H9 (cell line): ENCODE measurements around the gene FGR. TPM values are rescaled to one million over a fixed set of nuclear protein-coding genes. Genes with fewer than 3 reads are reported as not detected.

Experiments
- DNase-seq: peaks from one replicate; pipeline ENCODE4 v3.0.0-alpha.2; 2017
- H2AFZ ChIP-seq: one replicate; pipeline ENCODE4 v1.6.1; 2013; ENCODE audit warnings: mild to moderate bottlenecking, low read length, control low read depth, moderate library complexity
- H2AK5ac ChIP-seq: 2 replicates; pipeline ENCODE4 v1.6.1; 2013; ENCODE audit warnings: low read length, control low read depth, mixed read lengths; ENCODE audit not compliant: insufficient read length
- H2BK120ac ChIP-seq: one replicate; pipeline ENCODE4 v1.6.1; 2013; ENCODE audit warnings: low read depth, mild to moderate bottlenecking, low read length, control low read depth, inconsistent platforms; ENCODE audit not compliant: poor library complexity, severe bottlenecking
- H2BK12ac ChIP-seq: 2 replicates; pipeline ENCODE4 v1.6.1; 2013; ENCODE audit warnings: low read length, control low read depth, mixed read lengths, low read depth; ENCODE audit not compliant: insufficient read length
- H2BK15ac ChIP-seq: 2 replicates; pipeline ENCODE4 v1.6.1; 2013; ENCODE audit warnings: low read depth, low read length, control low read depth
- H2BK20ac ChIP-seq: one replicate; pipeline ENCODE4 v1.6.1; 2013; ENCODE audit warnings: low read depth, mild to moderate bottlenecking, low read length, control low read depth, inconsistent platforms; ENCODE audit not compliant: poor library complexity, severe bottlenecking
- H2BK5ac ChIP-seq: 2 replicates; pipeline ENCODE4 v1.6.1; 2013; ENCODE audit warnings: low read length, control low read depth, mixed read lengths; ENCODE audit not compliant: insufficient read length
- H3K14ac ChIP-seq: 2 replicates; pipeline ENCODE4 v1.6.1; 2013; ENCODE audit warnings: low read length, control low read depth; ENCODE audit not compliant: insufficient read depth
- H3K18ac ChIP-seq: 2 replicates; pipeline ENCODE4 v1.6.1; 2013; ENCODE audit warnings: low read depth, mild to moderate bottlenecking, mixed read lengths, low read length, control low read depth; ENCODE audit not compliant: insufficient read length
- H3K23ac ChIP-seq: 2 replicates; pipeline ENCODE4 v1.6.1; 2013; ENCODE audit warnings: low read length, control low read depth, mixed read lengths, low read depth; ENCODE audit not compliant: insufficient read length
- H3K23me2 ChIP-seq: 2 replicates; pipeline ENCODE4 v1.6.1; 2013; ENCODE audit warnings: low read depth, mild to moderate bottlenecking, mixed read lengths, low read length, control low read depth; ENCODE audit not compliant: insufficient read length, poor library complexity, severe bottlenecking
- H3K27ac ChIP-seq: 2 replicates; pipeline ENCODE4 v1.5.1; 2013; ENCODE audit warnings: low read length, control low read depth, mixed read lengths, low read depth; ENCODE audit not compliant: insufficient read length
- H3K27me3 ChIP-seq: 2 replicates; pipeline ENCODE4 v1.6.1; 2013; ENCODE audit warnings: low read length, control low read depth, inconsistent platforms; ENCODE audit not compliant: insufficient read depth
- H3K4ac ChIP-seq: 2 replicates; pipeline ENCODE4 v1.6.1; 2013; ENCODE audit warnings: low read depth, mild to moderate bottlenecking, control low read depth, inconsistent platforms, low read length, moderate library complexity
- H3K4me1 ChIP-seq: 2 replicates; pipeline ENCODE4 v1.6.1; 2013; ENCODE audit warnings: low read length, control low read depth, inconsistent platforms; ENCODE audit not compliant: insufficient read depth
- H3K4me2 ChIP-seq: 2 replicates; pipeline ENCODE4 v1.6.1; 2013; ENCODE audit warnings: low read length, control low read depth, mixed read lengths; ENCODE audit not compliant: insufficient read length, insufficient read depth
- H3K56ac ChIP-seq: 2 replicates; pipeline ENCODE4 v1.6.1; 2013; ENCODE audit warnings: low read depth, mild to moderate bottlenecking, mixed read lengths, low read length, control low read depth; ENCODE audit not compliant: insufficient read length
- H3K79me1 ChIP-seq: 2 replicates; pipeline ENCODE4 v1.6.1; 2013; ENCODE audit warnings: low read depth, mild to moderate bottlenecking, moderate library complexity, low read length, control low read depth, inconsistent platforms; ENCODE audit not compliant: insufficient read depth, poor library complexity, severe bottlenecking
- H3K79me2 ChIP-seq: 2 replicates; pipeline ENCODE4 v1.6.1; 2013; ENCODE audit warnings: low read length, control low read depth, inconsistent platforms; ENCODE audit not compliant: insufficient read depth
- H3K9ac ChIP-seq: 2 replicates; pipeline ENCODE4 v1.6.1; 2013; ENCODE audit warnings: low read length, control low read depth, mixed read lengths; ENCODE audit not compliant: insufficient read length; ENCODE audit errors: extremely low read depth
- H3K9me3 ChIP-seq: one replicate; pipeline ENCODE4 v1.6.1; 2013; ENCODE audit warnings: low read depth, low read length, inconsistent platforms; ENCODE audit not compliant: control insufficient read depth
- H3T11ph ChIP-seq: one replicate; pipeline ENCODE4 v1.6.1; 2013; ENCODE audit warnings: mild to moderate bottlenecking, low read length, control low read depth, inconsistent platforms
- H4K20me1 ChIP-seq: one replicate; pipeline ENCODE4 v1.6.1; 2013; ENCODE audit not compliant: control insufficient read depth, insufficient read length, insufficient read depth
- H4K5ac ChIP-seq: 2 replicates; pipeline ENCODE4 v1.6.1; 2013; ENCODE audit warnings: low read depth, mild to moderate bottlenecking, mixed read lengths, low read length, control low read depth; ENCODE audit not compliant: insufficient read length
- H4K8ac ChIP-seq: replicated peaks from 2 replicates; pipeline ENCODE4 v1.6.1; 2013; ENCODE audit warnings: low read length, control low read depth, mixed read lengths, low read depth; ENCODE audit not compliant: insufficient read length
- H4K91ac ChIP-seq: 2 replicates; pipeline ENCODE4 v1.6.1; 2013; ENCODE audit warnings: low read depth, mild to moderate bottlenecking, moderate library complexity, mixed read lengths, low read length, control low read depth; ENCODE audit not compliant: insufficient read length
- H3K27ac Mint-ChIP-seq, 3 experiments: 2 replicates in 2 of 3; 3 replicates in 1 of 3; pipeline ENCODE4 v1.8.0; 2020 to 2021; ENCODE audit warnings: mixed read lengths in 3 of 3, mild to moderate bottlenecking in 1 of 3, moderate library complexity in 1 of 3
- H3K27me3 Mint-ChIP-seq: 2 replicates; pipeline ENCODE4 v1.8.0; 2021; ENCODE audit warnings: low read depth, mild to moderate bottlenecking, moderate library complexity, mixed read lengths
- H3K36me3 Mint-ChIP-seq, 3 experiments: 2 replicates in 2 of 3; 3 replicates in 1 of 3; pipeline ENCODE4 v1.8.0; 2020 to 2021; ENCODE audit warnings: low read depth in 3 of 3, mixed read lengths in 3 of 3; ENCODE audit not compliant: insufficient read depth in 1 of 3
- H3K4me1 Mint-ChIP-seq, 2 experiments: 2 replicates each; pipeline ENCODE4 v1.8.0; 2020; ENCODE audit warnings: mixed read lengths in 2 of 2
- H3K4me3 Mint-ChIP-seq, 2 experiments: 2 replicates in 1 of 2; 3 replicates in 1 of 2; pipeline ENCODE4 v1.8.0; 2020 to 2021; ENCODE audit warnings: mild to moderate bottlenecking in 2 of 2, mixed read lengths in 2 of 2, moderate library complexity in 1 of 2
- H3K9me3 Mint-ChIP-seq, 2 experiments: 2 replicates in 1 of 2; 3 replicates in 1 of 2; pipeline ENCODE4 v1.8.0; 2020; ENCODE audit warnings: mild to moderate bottlenecking in 2 of 2, mixed read lengths in 2 of 2, moderate library complexity in 1 of 2
- CTCF ChIP-seq: fragments of 200-600 bp; sonication (generic); conservative IDR thresholded peaks from 3 replicates; pipeline ENCODE4 v1.8.0; 2021; ENCODE audit warnings: antibody characterized with exemption, mild to moderate bottlenecking
- WGBS: extraction: QIAGEN DNeasy Blood & Tissue Kit; methylation state at CpG from one replicate; pipeline ENCODE4 v1.1.7; 2013; ENCODE audit warnings: missing lambda C conversion rate, low lambda C conversion rate, mixed read lengths; ENCODE audit not compliant: insufficient read length; ENCODE audit errors: extremely low coverage; 5-methylcytosine and 5-hydroxymethylcytosine counted together
- total RNA-seq: library from RNA; stranded (reverse); gene quantifications from 2 replicates; pipeline ENCODE4 v1.2.1, GENCODE V29; 2021

The FGR gene
- total RNA-seq, 1 experiment from 2014 or later = not detected

GRCh38 chr1:27562534-27563340, 72.2 kb downstream of the FGR start:
- Histone ChIP-seq H2BK20ac (no peak overlapping the region), H3K79me2 (no peaks in the 10 kb centered on the region), H3K27ac (no peak overlapping the region), H3K23ac (no peak overlapping the region), H3K18ac (no peak overlapping the region), H3K4me1 (peaks cover 17% of the 10 kb centered on the region; the same call in 1 of the 2 replicates), H4K20me1 (no peaks in the 10 kb centered on the region), H4K5ac (no peak overlapping the region), H2BK5ac (no peak overlapping the region), H3K14ac (no peak overlapping the region; the same call in 1 of the 2 replicates), H2BK15ac (no peak overlapping the region), H3K79me1 (no peaks in the 10 kb centered on the region), H3K4me2 (no peak overlapping the region), H3K4ac (no peak overlapping the region), H2BK12ac (no peak overlapping the region), H3K56ac (no peak overlapping the region), H4K8ac (no peak overlapping the region), H3K9ac (no peak overlapping the region), H2BK120ac (no peak overlapping the region), H3K27me3 (no peaks in the 10 kb centered on the region), H2AFZ (no peak overlapping the region), H4K91ac (no peak overlapping the region), H3K23me2 (no peaks in the 10 kb centered on the region), H3K9me3 (no peaks in the 10 kb centered on the region), H3T11ph (no peak overlapping the region), H2AK5ac (no peak overlapping the region)
- Mint-ChIP-seq H3K27ac (peak overlapping the region in 2 of 3 experiments; percentile 33 to 79; a peak in 4 of 7 replicates), H3K4me3 (no peak overlapping the region), H3K4me1 (peaks cover 75 to 90% of the 10 kb centered on the region in 2 experiments), H3K27me3 (no peaks in the 10 kb centered on the region), H3K36me3 (no peaks in the 10 kb centered on the region), H3K9me3 (no peaks in the 10 kb centered on the region)
- DNase-seq = no peak
- no peak for TF ChIP-seq CTCF
- WGBS = no CpG with 5 or more reads among the region's 18 CpGs

Other genes starting within 250 kb of the FGR start
- 4.3 and 4.4 TPM in 2 replicates for gene GPR3, start 242.6 kb downstream of the FGR start, total RNA-seq
- gene WASF2, start 145.0 kb downstream of the FGR start, total RNA-seq = 65.9 and 69.2 TPM in 2 replicates
- 23.7 and 29.4 TPM in 2 replicates for gene AHDC1, start 31.0 kb downstream of the FGR start, total RNA-seq
- gene IFI6, start 37.0 kb upstream of the FGR start, total RNA-seq = 4.3 and 6.4 TPM in 2 replicates
- 10.6 and 12.3 TPM in 2 replicates for gene FAM76A, start 90.8 kb upstream of the FGR start, total RNA-seq
- gene STX12, start 138.0 kb upstream of the FGR start, total RNA-seq = 9.9 and 10.6 TPM in 2 replicates
- gene PPP1R8, start 195.6 kb upstream of the FGR start, total RNA-seq = 58.8 and 59.9 TPM in 2 replicates
- gene THEMIS2, start 237.4 kb upstream of the FGR start, total RNA-seq = 17.2 and 18.7 TPM in 2 replicates